GM12878 (cell line): ENCODE measurements around the gene FMNL2. TPM values are rescaled to one million over a fixed set of nuclear protein-coding genes. Genes with fewer than 3 reads are reported as not detected.

ENCODE experiments used
- ATAC-seq: fragments of 200-7000 bp; cut with Tn5 transposase; 3 replicates; pipeline ENCODE4 v1.9.1; 2020; ENCODE audit warnings: mild to moderate bottlenecking, moderate library complexity
- BruUV-seq: library from RNA; stranded (reverse); fragments of 400-500 nt; replicated peaks from 2 replicates; lab custom pipeline; 2021; lab: Mats Ljungman, UMichigan
- CTCF ChIA-PET: fragments of 300-600 bp; sonication (Branson Sonifier 250); formaldehyde crosslinking; extraction: SDS; loops from one replicate; lab custom pipeline; 2021; ENCODE audit warnings: inconsistent platforms; lab: Yijun Ruan, JAX
- POLR2A ChIA-PET: fragments of 350-600 bp; formaldehyde crosslinking; extraction: SDS; loops from one replicate; lab custom pipeline; 2021; ENCODE audit warnings: inconsistent platforms; lab: Charles Lee
- RAD21 ChIA-PET: fragments of 300-600 bp; sonication (Branson Sonifier 250); formaldehyde crosslinking; loops from one replicate; lab custom pipeline; 2023; ENCODE audit warnings: antibody characterized with exemption; ENCODE audit not compliant: unreplicated experiment; lab: Charles Lee
- SMC1A ChIA-PET: fragments of 300-600 bp; sonication (Branson Sonifier 250); formaldehyde crosslinking; loops from one replicate; lab custom pipeline; 2023; ENCODE audit not compliant: unreplicated experiment, uncharacterized antibody; lab: Charles Lee
- DNase-seq: peaks from one replicate; pipeline ENCODE4 v3.0.0-alpha.2; 2011; ENCODE audit warnings: low read depth, low spot score
- FAIRE-seq: peaks from 3 replicates; lab custom pipeline; 2011; peaks lifted over from hg19 to GRCh38; lab: Jason Lieb, UNC
- H2AFZ ChIP-seq: 2 replicates; pipeline ENCODE4 v1.6.0; 2011; ENCODE audit warnings: low read depth, low read length, control low read depth; ENCODE audit not compliant: control insufficient read depth
- H3K27ac ChIP-seq: 2 replicates; pipeline ENCODE4 v1.5.1; 2011; ENCODE audit warnings: control low read depth; ENCODE audit not compliant: control insufficient read depth, insufficient read depth
- H3K27me3 ChIP-seq, 2 experiments: replicated peaks in 1 of 2; 2 replicates each; pipeline versions ENCODE4 v1.6.0 to v1.6.1; 2011; ENCODE audit warnings: low read length in 1 of 2; ENCODE audit not compliant: control insufficient read depth in 2 of 2, insufficient read depth in 2 of 2
- H3K36me3 ChIP-seq, 2 experiments: 2 replicates each; pipeline ENCODE4 v1.5.1; 2011; ENCODE audit warnings: low read length in 1 of 2; ENCODE audit not compliant: control insufficient read depth in 2 of 2, insufficient read depth in 2 of 2
- H3K4me1 ChIP-seq: 2 replicates; pipeline ENCODE4 v1.6.1; 2011; ENCODE audit warnings: mild to moderate bottlenecking, low read length, moderate library complexity, mixed read lengths; ENCODE audit not compliant: control insufficient read depth, insufficient read depth
- H3K4me2 ChIP-seq: 2 replicates; pipeline ENCODE4 v1.6.0; 2011; ENCODE audit warnings: control low read depth; ENCODE audit not compliant: control insufficient read depth, insufficient read depth
- H3K4me3 ChIP-seq: fragments of 200-600 bp; sonication (generic); 2 replicates; pipeline ENCODE4 v1.5.1; 2016
- H3K79me2 ChIP-seq: 2 replicates; pipeline ENCODE4 v1.6.0; 2011; ENCODE audit warnings: low read length; ENCODE audit not compliant: control insufficient read depth, insufficient read depth
- H3K9ac ChIP-seq: 2 replicates; pipeline ENCODE4 v1.8.0; 2011; ENCODE audit warnings: low read length, control low read depth, mixed read lengths; ENCODE audit not compliant: control insufficient read depth, insufficient read depth
- H3K9me3 ChIP-seq: replicated peaks from 3 replicates; pipeline ENCODE4 v1.5.1; 2011; ENCODE audit warnings: mild to moderate bottlenecking, low read length; ENCODE audit not compliant: control insufficient read depth, insufficient read depth
- H4K20me1 ChIP-seq: 2 replicates; pipeline ENCODE4 v1.6.0; 2011; ENCODE audit not compliant: control insufficient read depth, insufficient read depth
- ASH2L ChIP-seq: fragments of 300-600, 200-600 bp; sonication (generic); IDR thresholded peaks from 2 replicates; pipeline ENCODE4 v1.6.1; 2017; ENCODE audit warnings: low read depth, mild to moderate bottlenecking, borderline replicate concordance
- E2F4 ChIP-seq: IDR thresholded peaks from 2 replicates; pipeline ENCODE4 v1.6.1; 2012; ENCODE audit warnings: low read depth, low read length, improper control_type of control experiment
- E2F8 ChIP-seq: fragments of 450-650 bp; IDR thresholded peaks from 2 replicates; pipeline ENCODE4 v1.6.1; 2018; ENCODE audit warnings: mild to moderate bottlenecking, low read depth, moderate library complexity; ENCODE audit not compliant: partially characterized antibody
- E4F1 ChIP-seq: fragments of 450-650 bp; IDR thresholded peaks from 2 replicates; pipeline ENCODE4 v1.6.1; 2018; ENCODE audit warnings: borderline replicate concordance, mild to moderate bottlenecking; ENCODE audit not compliant: partially characterized antibody
- IKZF1 ChIP-seq: fragments of 450-650 bp; conservative IDR thresholded peaks from 2 replicates; pipeline ENCODE4 v1.6.1; 2017; ENCODE audit warnings: antibody characterized with exemption, mild to moderate bottlenecking
- NR2F1 ChIP-seq: fragments of 450-650 bp; conservative IDR thresholded peaks from 2 replicates; pipeline ENCODE4 v1.6.1; 2017; ENCODE audit warnings: mild to moderate bottlenecking
- PAX5 ChIP-seq: IDR thresholded peaks from 2 replicates; pipeline ENCODE4 v1.6.1; 2011; ENCODE audit warnings: low read depth, low read length, borderline replicate concordance
- POLR2AphosphoS2 ChIP-seq: IDR thresholded peaks from 2 replicates; pipeline ENCODE4 v1.6.1; 2011; ENCODE audit warnings: low read depth, mild to moderate bottlenecking, low read length, improper control_type of control experiment, moderate library complexity
- RB1 ChIP-seq: fragments of 450-650 bp; formaldehyde crosslinking; IDR thresholded peaks from 2 replicates; pipeline ENCODE4 v1.6.1; 2017; ENCODE audit warnings: mild to moderate bottlenecking, borderline replicate concordance
- SMARCA5 ChIP-seq: fragments of 450-650 bp; IDR thresholded peaks from 2 replicates; pipeline ENCODE4 v1.6.1; 2017; ENCODE audit warnings: mild to moderate bottlenecking
- USF1 ChIP-seq: IDR thresholded peaks from 2 replicates; pipeline ENCODE4 v1.6.1; 2011; ENCODE audit warnings: borderline replicate concordance, low read depth, mild to moderate bottlenecking, moderate library complexity, mixed read lengths, low read length; ENCODE audit not compliant: insufficient read depth; ENCODE audit errors: extremely low read length
- YBX1 ChIP-seq: fragments of 450-650 bp; IDR thresholded peaks from 2 replicates; pipeline ENCODE4 v1.6.1; 2016; ENCODE audit warnings: antibody characterized with exemption
- ZBTB4 ChIP-seq: fragments of 450-650 bp; formaldehyde crosslinking; IDR thresholded peaks from 2 replicates; pipeline ENCODE4 v1.4.0; 2022; ENCODE audit warnings: mild to moderate bottlenecking, moderate library complexity
- ZNF622 ChIP-seq: fragments of 450-650 bp; IDR thresholded peaks from 2 replicates; pipeline ENCODE4 v1.6.1; 2017; ENCODE audit warnings: mild to moderate bottlenecking, inconsistent platforms
- WGBS: methylation state at CpG from one replicate; pipeline ENCODE4 v1.1.6; 2016; ENCODE audit warnings: low lambda C conversion rate; ENCODE audit not compliant: insufficient replicate concordance, insufficient coverage; ENCODE audit errors: missing lambda C conversion rate; 5-methylcytosine and 5-hydroxymethylcytosine counted together
- in situ Hi-C: fragments of 300-500 bp; cut with MboI; formaldehyde crosslinking; loops from 9 replicates; pipeline ENCODE4 v1.14.3; 2018; ENCODE audit warnings: mixed read lengths
- intact Hi-C: fragments of 100-400 bp; cut with micrococcal nuclease; formaldehyde crosslinking; loops from one replicate; pipeline ENCODE4 v1.14.2; 2022; ENCODE audit not compliant: unreplicated experiment
- polyA plus RNA-seq, 11 experiments: library from polyadenylated mRNA; depleted of rRNA in 4 of 11; unstranded in 6 of 11; stranded (reverse) in 5 of 11; fragments of >200 nt; fragmentation: Nextera tagmentation in 4 of 11; fragmentation: Illumina TruSeq in 1 of 11; extraction: Ambion mirVana in 4 of 11; extraction: Trizol in 1 of 11; gene quantifications; 1 replicate in 1 of 11; 2 replicates in 10 of 11; pipeline versions ENCODE4 v1.2.1 to v1.2.3, GENCODE V29; 2011 to 2016; ENCODE audit warnings: inconsistent platforms in 2 of 11, missing spikeins in 2 of 11, low read depth in 1 of 11
- total RNA-seq, 4 experiments: library from RNA; depleted of rRNA in 3 of 4; stranded (reverse); fragments of >200 nt in 3 of 4; fragmentation: Illumina TruSeq in 1 of 4; extraction: Trizol in 1 of 4; gene quantifications; 2 replicates each; pipeline versions ENCODE4 v1.2.1 to v1.2.3, GENCODE V29; 2013 to 2021

The FMNL2 gene
- total and polyA plus RNA-seq, 10 of the 15 experiments (the other 5 are each of a cell fraction or from before 2014, with no cell fraction given) = 0.13 to 9.9 (median 0.35) TPM

GRCh38 chr2:152343426-152343825, 8.5 kb downstream of the FMNL2 start:
- SMC1A ChIA-PET = interaction anchor here (0.9 kb wide), 1 partner anchor 9 kb away, joined by 5 read pairs; no protein-coding TSS in a partner anchor
- no peak for ATAC-seq
- Histone ChIP-seq H3K4me1 (no peaks in the 10 kb centered on the region), H3K79me2 (peaks cover 2% of the 10 kb centered on the region; the same call in 1 of the 2 replicates), H3K36me3 (no peaks in the 10 kb centered on the region), H3K4me3 (no peak overlapping the region), H3K9me3 (no peaks in the 10 kb centered on the region), H2AFZ (no peak overlapping the region), H3K27me3 (no peaks in the 10 kb centered on the region), H3K9ac (no peak overlapping the region), H3K4me2 (no peak overlapping the region), H4K20me1 (no peaks in the 10 kb centered on the region), H3K27ac (no peak overlapping the region)
- POLR2A ChIA-PET = no interaction called here
- no TSS peak for BruUV-seq
- in situ Hi-C loops = no loop called here
- FAIRE-seq = no peak
- CTCF ChIA-PET = interaction anchor here (1.2 to 1.7 kb wide), 2 partner anchors 12 to 156 kb away, joined by 3 read pairs; no protein-coding TSS in a partner anchor
- RAD21 ChIA-PET = no interaction called here
- DNase-seq = no peak
- 42% methylated on average over 4 of the region's 4 CpGs for WGBS
- intact Hi-C loops = no loop called here
- TF ChIP-seq YBX1 (no peak), SMARCA5 (no peak), POLR2AphosphoS2 (no peak), USF1 (no peak), RB1 (no peak), IKZF1 (no peak), ZNF622 (no peak), ASH2L (no peak), NR2F1 (no peak), E2F4 (no peak), ZBTB4 (CRISPR knock-in tag) (no peak), E4F1 (no peak), E2F8 (no peak), PAX5 (no peak)
